ENCODE measurements around the gene SWAP70.
"Not testable (repeated sequence)": the region's sequence is repeated elsewhere in the genome, so short reads cannot be mapped to it uniquely, and the experiment has no call there.

The SWAP70 gene

GRCh38 chr11:9663699-9664275 lies at the start of gene SWAP70:
Gene SWAP70, plus strand, starts transcription at chr11:9664077. Its CDS starts 103 bp downstream, at chr11:9664180.
- DNase-seq: peak; percentile 79

DNA sequence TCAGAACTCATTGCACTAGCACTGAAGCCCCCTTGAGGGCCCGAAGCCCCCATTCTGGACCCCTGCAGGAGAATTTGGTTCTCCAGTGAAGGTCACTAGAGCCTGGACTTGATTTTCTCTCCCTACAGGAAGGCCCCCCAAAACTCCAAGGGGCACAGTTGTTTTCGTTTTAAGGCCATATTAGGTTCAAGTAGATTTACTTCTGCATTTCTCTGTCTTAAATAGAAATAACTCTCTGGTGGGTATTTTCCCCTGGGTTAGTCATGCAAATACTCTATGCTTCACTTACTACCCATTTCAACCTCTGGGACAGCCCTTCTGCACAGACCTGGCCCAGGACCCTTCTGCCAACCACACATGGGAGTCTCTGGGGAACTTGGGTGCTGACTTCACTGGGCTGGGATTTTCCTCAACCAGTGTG lies 48.8 kb upstream of the SWAP70 start:
- DNase-seq: no peak

DNA sequence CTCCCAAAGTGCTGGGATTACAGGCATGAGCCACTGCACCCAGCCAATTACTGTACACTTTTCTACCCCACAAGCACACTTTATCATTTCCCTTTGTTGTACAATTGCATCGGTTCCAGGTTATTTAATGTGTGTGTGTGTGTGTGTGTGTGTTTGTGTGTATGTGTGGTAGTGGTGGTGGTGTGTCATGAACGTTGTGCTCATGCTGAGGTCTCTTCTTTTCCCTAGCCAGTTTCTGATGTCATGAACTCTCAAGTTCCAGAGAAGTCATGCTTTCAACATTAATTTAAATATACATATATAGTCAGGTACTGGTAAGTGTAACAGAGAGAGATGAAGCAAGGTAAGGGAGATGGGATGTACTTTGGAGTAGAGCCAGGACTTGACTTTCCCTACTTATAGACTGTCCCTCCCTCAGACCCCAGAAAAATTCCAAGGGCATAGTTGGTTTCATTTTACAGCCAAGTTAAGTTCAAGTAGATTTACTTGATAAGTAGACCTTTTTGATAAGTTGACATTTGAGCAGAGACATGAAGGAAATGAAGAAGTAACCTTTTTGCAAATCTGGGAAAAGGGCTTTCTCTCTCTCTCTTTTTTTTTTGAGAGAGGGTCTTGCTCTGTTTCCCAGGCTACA lies 47.7 kb upstream of the SWAP70 start:
- DNase-seq: no peak

- DNase-seq: no peak
Observed at GRCh38 chr11:9616858-9617257, 47.0 kb upstream of the SWAP70 start.

DNA sequence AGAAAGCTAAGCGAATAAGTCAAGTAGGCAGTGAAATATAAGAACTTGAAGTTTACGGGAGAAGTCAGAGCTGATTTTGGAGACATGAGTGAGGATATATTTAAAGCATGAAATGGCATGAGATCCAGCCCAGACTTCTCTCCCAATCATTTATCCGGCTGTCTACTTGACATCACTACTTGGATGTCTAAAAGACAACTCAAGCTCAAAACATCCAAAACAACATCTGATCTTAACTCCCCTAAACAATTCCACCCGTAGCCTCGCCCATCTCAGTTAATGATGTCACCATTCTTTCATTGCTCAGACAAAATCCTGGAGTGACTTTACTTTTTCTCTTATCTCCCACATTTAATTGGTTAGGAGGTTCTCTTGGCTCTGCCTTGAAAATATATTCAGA lies 45.9 kb upstream of the SWAP70 start:
- no peak for DNase-seq

DNA sequence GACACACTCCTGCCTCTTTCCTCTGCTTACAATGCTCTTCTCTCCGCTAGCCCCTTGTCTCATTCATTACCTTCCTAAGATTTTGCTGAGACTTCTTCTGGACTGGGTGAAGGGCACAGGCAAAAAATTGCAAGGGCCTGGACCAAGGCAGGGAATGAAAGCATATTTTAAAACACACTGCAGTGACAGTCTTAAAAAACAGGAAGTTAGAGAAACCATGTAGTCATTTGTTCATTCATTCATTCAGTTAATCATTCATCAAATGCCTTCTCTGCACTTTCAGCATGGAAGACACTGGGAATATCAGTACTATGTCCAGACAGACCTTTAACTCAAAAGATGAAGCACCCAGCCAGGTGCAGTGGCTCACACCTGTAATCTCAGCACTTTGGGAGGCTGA lies 44.9 kb upstream of the SWAP70 start:
- no peak for DNase-seq

DNA sequence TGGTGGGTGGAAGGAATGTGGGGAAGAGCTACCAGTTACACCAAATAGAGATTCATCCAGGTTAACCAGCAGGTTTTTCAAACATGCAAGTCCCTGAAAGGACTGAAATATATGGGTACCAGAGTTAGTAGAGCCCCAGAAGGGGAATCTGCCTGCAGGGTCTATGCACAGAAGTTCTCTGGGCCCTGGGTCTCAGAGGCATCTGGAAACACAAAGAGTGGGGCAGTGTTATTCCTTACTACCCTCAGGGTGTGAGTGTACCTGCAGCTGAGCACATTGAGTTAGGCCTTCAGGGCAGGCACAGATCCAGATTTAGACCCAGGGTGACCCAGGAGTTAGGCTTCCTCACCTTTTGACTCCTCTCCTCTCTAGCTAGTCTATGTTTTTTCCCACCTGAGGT lies 43.9 kb upstream of the SWAP70 start:
- DNase-seq: no peak

GRCh38 chr11:9622353-9622752 lies 41.5 kb upstream of the SWAP70 start:
- not testable (repeated sequence) for DNase-seq

DNA sequence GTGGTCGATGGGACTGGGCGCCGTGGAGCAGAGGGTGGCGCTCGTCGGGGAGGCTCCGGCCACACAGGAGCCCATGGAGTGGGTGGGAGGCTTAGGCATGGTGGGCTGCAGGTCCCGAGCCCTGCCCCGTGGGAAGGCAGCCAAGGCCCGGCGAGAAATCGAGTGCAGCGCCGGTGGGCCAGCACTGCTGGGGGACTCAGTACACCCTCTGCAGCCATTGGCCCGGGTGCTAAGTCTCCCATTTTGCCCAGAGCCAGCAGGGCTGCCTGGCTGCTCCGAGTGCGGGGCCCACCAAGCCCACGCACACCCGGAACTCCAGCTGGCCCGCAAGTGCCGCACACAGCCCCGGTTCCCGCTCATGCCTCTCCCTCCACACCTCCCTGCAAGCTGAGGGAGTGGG lies 40.8 kb upstream of the SWAP70 start:
- DNase-seq: not testable (repeated sequence)

DNA sequence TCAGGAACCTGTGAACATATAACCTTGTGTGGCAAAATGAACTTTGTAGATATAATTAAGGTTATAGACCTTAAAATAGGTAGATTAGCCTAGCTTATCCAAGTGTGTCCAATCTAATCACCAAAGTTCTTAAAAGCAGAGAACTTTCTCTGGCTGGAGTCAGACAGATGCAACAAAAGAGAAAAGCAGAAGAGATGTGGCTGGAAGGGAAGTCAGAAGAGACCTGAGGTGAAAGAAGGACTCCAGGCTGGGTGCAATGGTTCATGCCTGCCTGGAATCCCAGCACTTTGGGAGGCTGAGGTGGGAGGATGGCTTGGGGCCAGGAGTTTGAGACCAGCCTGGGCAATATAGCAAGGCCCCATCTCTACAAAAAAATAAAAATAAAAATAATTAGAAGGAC lies 39.4 kb upstream of the SWAP70 start:
- no peak for DNase-seq

DNA sequence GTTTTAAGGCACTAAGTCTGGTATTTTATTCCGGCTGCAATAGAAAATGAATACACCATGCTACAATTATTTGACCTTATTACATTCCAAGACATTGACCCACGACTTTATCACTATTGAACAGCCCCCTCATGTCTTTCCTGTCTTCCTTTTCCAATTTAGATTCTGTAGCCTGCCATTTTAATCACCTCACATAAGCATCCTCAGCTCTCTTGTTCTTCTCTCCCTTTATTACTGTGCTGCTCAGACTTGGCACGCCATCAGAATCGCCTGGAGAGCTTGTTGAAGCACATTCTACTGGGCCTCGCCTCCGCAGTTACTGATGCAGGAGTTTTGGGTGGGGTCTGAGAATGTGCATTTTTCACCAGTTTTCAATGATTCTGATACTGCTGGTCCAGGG lies 38.7 kb upstream of the SWAP70 start:
- no peak for DNase-seq

DNA sequence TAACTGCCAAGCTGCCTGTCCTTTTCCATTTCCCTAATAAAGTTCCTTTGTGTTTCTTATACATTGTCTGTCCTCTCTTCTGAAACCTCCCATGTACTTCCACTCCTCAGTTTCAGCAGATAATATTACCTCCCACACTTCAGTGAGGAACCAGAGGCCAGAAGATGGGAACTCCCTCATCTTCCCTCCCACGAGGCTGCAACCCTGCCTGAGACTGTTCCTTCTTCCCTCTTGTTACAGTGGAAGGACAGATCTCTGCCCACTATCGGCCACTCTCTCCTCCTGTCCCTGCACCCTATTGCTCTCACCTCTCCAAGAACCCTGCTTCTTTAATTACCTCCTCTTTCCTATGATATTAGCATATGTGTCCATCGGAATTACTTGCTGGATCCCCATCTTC lies 38.1 kb upstream of the SWAP70 start:
- DNase-seq: no peak

- DNase-seq: no peak
Observed at GRCh38 chr11:9626496-9627394, 37.1 kb upstream of the SWAP70 start.

DNA sequence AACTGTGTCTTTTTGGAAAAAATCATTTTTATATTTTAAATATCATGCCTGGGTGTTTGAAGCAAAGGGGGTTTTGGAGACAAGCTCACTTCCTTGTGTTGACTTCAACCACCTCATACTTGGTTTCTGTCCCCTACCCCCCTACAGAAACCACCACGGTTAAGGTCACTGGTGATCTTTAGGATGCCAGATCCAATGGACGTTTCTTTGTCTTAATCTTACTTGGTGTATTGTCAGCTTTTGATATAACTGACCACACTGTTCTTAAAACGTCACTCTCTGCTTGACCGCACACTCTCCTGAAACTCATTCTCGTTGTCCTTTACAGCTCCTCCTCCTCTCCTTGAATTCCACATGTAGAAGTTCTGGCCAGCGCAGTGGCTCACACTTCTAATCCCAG lies 34.8 kb upstream of the SWAP70 start:
- no peak for DNase-seq

- DNase-seq: no peak
Observed at GRCh38 chr11:9633679-9634078, 30.2 kb upstream of the SWAP70 start.

- DNase-seq: no peak
Observed at GRCh38 chr11:9636691-9637090, 27.2 kb upstream of the SWAP70 start.

DNA sequence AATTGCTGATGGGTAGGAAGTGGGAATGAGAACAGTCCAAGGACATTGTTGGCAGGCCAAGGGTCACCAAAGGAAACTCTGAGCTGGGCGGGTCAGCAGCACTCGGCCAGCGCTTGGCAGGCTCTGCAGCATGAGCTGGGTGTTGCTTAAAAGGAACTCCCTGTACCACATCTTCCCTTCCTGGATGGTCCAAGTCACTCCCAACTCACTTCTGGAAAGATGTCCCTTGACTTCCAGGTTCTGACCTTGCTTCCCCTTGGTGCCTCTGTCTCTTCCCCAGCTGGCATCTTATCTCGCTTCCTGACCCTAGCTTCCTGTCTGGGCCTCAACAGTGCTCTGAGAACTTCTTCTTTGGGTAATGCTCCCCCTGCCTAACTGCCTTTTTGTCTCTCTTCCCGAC lies 24.8 kb upstream of the SWAP70 start:
- DNase-seq: no peak

DNA sequence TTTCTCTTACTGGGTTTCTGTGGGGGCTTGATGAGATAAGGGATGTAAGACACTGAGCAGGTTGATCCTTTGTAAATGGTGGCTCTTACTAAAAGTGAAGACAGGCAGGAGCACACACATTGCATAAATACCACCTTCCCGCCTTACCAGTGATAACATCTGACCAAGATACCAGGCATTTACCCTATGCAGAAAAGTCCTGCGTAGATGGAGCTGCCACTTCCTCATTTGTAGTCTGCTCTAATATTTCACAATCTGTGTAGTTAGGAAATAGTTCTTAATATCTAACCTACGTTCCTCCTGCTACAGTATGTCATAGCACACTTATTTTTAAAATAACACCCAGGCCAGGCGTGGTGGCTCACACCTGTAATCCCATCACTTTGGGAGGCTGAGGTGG lies 23.9 kb upstream of the SWAP70 start:
- DNase-seq: no peak

DNA sequence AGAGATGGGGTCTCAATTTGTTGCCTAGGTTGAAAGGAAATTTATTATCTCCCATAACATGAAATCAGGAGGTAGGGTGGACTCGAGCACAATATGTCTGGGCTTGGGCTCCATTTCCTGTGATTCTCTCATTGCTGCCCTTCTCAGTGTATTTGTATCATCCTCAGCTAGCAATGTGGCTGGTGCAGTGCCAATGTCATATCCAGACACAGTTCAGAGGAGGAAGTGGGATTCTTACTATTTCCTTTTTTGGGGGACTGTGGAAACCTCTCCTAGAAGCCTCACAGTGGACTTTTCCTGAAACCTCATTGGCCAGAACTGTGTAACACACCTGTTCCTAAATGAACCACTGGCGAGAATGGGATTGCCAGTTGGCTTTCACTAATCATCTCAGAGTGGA lies 21.0 kb upstream of the SWAP70 start:
- no peak for DNase-seq

DNA sequence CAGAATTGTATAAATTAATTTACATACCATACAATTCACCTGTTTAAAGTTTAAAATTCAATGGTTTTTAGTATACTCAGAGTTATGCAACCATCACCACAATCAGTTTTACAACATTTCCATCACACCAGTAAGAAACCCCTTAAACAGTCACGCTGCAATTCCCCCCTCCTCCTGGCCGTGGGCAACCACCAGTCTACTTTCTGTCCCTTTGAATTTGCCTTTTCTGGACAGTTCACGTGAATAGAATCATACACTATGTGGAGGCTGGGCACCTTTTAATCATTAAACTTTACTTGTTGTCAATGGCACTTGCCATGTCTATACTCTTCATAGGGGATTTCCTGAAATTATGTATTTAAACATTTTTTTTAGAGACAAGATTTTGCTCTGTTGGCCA lies 20.1 kb upstream of the SWAP70 start:
- DNase-seq: no peak

GRCh38 chr11:9645881-9646280 lies 18.0 kb upstream of the SWAP70 start:
- no peak for DNase-seq

DNA sequence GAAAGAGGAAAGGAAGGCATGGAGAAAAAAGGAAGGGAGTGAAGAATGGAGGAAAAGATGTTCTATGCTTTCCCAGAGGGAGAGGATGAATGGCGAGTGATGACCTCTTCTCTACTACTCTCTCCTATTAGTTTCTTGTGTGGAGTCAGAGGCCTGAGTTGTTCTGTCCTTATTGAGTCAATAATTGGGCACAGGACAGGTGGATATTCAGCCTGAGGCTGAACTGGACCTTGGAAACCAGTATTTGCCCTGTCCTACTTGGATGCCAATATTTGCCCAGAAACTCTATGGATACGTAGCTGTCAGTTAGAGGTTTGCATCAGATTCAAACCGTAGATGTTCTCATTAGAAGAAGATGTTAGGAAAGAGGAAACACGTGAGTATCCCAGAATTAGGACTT lies 17.6 kb upstream of the SWAP70 start:
- no peak for DNase-seq

- DNase-seq: no peak
Observed at GRCh38 chr11:9651481-9651880, 12.4 kb upstream of the SWAP70 start.
